GM21390 (cell line): ENCODE data around the gene ANO8.
"Not testable (repeated sequence)": the region's sequence is repeated elsewhere in the genome, so short reads cannot be mapped to it uniquely, and the experiment has no call there.

Experiments
- ATAC-seq: cut with Tn5 transposase; IDR thresholded peaks from one replicate; pipeline ENCODE4 v1.9.1; 2021; ENCODE audit not compliant: unreplicated experiment

The ANO8 gene

GRCh38 chr19:17311455-17312188 is 23.0 kb downstream of the ANO8 start:
- ATAC-seq, result no peak

- ATAC-seq, result no peak
Observed at GRCh38 chr19:17309965-17310461, 24.6 kb downstream of the ANO8 start.

- ATAC-seq, result peak; percentile 43
Observed at GRCh38 chr19:17309198-17309964, 25.3 kb downstream of the ANO8 start, which contains the start of gene DDA1. DDA1 (plus strand) TSS chr19:17309563; CDS start chr19:17309655, 92 bp downstream.

- ATAC-seq, result no peak
Observed at GRCh38 chr19:17307876-17308377, 26.7 kb downstream of the ANO8 start.

GRCh38 chr19:17306285-17306714 is 28.4 kb downstream of the ANO8 start:
- ATAC-seq, result no peak

- ATAC-seq, result peak; percentile 57
Observed at GRCh38 chr19:17305517-17306284, 29.0 kb downstream of the ANO8 start, which contains the start of gene MRPL34. MRPL34 (plus strand) TSS chr19:17305872; CDS start chr19:17305893, 21 bp downstream.

GRCh38 chr19:17305216-17305516 is 29.5 kb downstream of the ANO8 start:
- no peak for ATAC-seq

- no peak for ATAC-seq
Observed at GRCh38 chr19:17304386-17305215, 30.1 kb downstream of the ANO8 start.

GRCh38 chr19:17303940-17304267 is 30.8 kb downstream of the ANO8 start:
- ATAC-seq, result no peak

GRCh38 chr19:17303167-17303939 is 31.3 kb downstream of the ANO8 start, which contains the start of gene ABHD8:
ABHD8 (minus strand) TSS chr19:17303425; CDS start chr19:17301616, 1,809 bp downstream.
- peak; percentile 46 for ATAC-seq

GRCh38 chr19:17302391-17303166 is 32.1 kb downstream of the ANO8 start:
- ATAC-seq, result no peak

GRCh38 chr19:17300992-17301619 is 33.5 kb downstream of the ANO8 start:
- ATAC-seq, result no peak

- no peak for ATAC-seq
Observed at GRCh38 chr19:17296976-17297375, 37.7 kb downstream of the ANO8 start.

GRCh38 chr19:17296273-17296672 is 38.4 kb downstream of the ANO8 start:
- no peak for ATAC-seq

- ATAC-seq, result not testable (repeated sequence)
Observed at GRCh38 chr19:17295551-17295950, 39.1 kb downstream of the ANO8 start.

GRCh38 chr19:17294051-17294891 is 40.4 kb downstream of the ANO8 start:
- ATAC-seq, result no peak

GRCh38 chr19:17293605-17294004 is 41.0 kb downstream of the ANO8 start:
- ATAC-seq, result no peak
